Measurements from ENCODE around the gene DIS3L2.
"Not testable (repeated sequence)": the region's sequence is repeated elsewhere in the genome, so short reads cannot be mapped to it uniquely, and the experiment has no call there.

Gene DIS3L2

DNA sequence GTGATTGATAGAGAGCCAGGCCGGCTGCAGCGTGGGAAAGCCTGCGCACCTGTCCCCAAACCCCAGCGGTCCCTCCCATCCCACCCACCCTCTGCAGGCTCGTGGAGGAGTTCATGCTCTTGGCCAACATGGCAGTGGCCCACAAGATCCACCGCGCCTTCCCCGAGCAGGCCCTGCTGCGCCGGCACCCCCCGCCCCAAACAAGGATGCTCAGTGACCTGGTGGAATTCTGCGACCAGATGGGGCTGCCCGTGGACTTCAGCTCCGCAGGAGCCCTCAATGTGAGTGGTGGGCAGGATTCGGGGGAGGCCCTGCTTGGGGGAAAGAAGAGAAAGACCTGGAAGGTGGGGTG is 368.2 kb downstream of the DIS3L2 start:
- TF ChIP-seq, protein P1, sequence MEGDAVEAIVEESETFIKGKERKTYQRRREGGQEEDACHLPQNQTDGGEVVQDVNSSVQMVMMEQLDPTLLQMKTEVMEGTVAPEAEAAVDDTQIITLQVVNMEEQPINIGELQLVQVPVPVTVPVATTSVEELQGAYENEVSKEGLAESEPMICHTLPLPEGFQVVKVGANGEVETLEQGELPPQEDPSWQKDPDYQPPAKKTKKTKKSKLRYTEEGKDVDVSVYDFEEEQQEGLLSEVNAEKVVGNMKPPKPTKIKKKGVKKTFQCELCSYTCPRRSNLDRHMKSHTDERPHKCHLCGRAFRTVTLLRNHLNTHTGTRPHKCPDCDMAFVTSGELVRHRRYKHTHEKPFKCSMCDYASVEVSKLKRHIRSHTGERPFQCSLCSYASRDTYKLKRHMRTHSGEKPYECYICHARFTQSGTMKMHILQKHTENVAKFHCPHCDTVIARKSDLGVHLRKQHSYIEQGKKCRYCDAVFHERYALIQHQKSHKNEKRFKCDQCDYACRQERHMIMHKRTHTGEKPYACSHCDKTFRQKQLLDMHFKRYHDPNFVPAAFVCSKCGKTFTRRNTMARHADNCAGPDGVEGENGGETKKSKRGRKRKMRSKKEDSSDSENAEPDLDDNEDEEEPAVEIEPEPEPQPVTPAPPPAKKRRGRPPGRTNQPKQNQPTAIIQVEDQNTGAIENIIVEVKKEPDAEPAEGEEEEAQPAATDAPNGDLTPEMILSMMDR (IDR thresholded peaks at IDR 0.05; ENCODE audit: low read depth, low read length) = no peak
- DNase-seq (ENCODE audit: low read depth, low spot score) = no peak
- H3K4me3 ChIP-seq (ENCODE audit: low read depth, low read length) = no peak overlapping the region
- in situ Hi-C loops (cut with HindIII; ENCODE audit: low sequenced_read_pairs) = no loop called here

DNA sequence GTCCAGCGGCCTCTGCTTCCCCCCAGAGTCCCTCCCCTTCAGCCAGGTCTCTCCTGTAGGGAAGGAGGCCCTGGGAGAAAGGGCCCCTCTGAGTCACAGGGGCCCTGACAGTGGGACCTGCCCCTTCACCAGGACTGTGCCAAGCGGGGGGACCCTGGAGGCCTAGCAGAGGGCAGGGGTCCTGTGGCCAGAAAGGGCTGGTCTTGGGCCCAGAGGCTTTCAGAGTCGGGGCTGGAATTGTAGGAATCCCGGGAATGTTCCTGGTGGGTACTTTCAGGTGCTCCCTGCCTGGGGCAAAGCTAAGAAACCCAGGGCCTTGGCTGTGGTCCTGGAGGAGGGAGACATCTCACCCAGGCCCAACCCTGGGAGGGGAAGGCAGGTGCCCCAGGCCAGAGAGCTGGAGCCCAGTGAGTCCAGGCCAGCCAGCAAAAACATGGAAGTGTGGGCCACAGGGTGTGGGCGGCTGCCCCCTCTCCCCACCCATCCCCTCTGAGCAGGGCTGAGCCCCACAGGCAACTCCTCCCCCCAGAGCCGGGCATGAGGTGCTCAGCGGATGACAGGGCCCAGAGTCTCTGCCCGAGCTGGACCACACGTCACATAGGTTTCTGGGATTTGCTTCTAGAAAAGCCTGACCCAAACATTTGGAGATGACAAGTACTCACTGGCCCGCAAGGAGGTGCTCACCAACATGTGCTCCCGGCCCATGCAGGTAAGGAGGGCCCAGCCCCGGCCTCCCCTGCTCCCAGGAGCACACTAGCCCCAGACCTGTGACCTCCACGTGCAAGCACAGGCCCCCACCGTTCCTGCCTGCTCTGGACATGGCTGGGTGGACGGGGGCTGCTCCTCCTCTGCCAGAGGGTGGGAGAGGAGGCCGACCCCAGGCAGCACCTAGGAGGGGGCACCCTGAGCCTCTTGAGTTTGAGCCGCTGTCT is 368.8 kb downstream of the DIS3L2 start:
- in situ Hi-C loops (cut with HindIII; ENCODE audit: low sequenced_read_pairs) = no loop called here
- no peak for DNase-seq (ENCODE audit: low read depth, low spot score)
- H3K4me3 ChIP-seq (ENCODE audit: low read depth, low read length) = no peak overlapping the region
- TF ChIP-seq, protein P1 (IDR thresholded peaks at IDR 0.05; ENCODE audit: low read depth, low read length) = no peak

GRCh38 chr2:232331061-232331460 is 369.5 kb downstream of the DIS3L2 start:
- in situ Hi-C loops (cut with HindIII; ENCODE audit: low sequenced_read_pairs); H3K4me3 ChIP-seq (ENCODE audit: low read depth, low read length); DNase-seq (ENCODE audit: low read depth, low spot score): not testable (repeated sequence)

DNA sequence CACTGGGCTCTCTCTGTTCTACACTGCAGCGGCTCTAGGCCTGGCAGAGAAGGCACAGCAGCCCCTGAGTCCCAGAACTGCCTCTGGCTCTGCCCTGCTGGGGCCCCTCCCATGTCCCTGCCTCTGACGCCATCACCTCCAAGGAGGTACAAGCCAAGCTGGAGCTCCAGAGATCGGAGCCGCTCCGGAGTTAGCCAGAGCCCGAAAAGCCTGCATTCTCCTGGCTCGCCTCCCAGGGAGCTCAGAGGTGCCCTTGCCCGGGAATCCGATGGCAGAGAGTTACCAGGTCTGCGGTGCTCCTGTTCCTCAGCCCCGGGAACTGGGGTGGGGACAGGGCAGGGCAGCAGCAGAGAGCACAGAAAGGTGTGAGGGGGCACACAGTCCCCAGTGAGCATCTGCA is 370.1 kb downstream of the DIS3L2 start:
- H3K4me3 ChIP-seq (ENCODE audit: low read depth, low read length); in situ Hi-C loops (cut with HindIII; ENCODE audit: low sequenced_read_pairs); DNase-seq (ENCODE audit: low read depth, low spot score): not testable (repeated sequence)

DNA sequence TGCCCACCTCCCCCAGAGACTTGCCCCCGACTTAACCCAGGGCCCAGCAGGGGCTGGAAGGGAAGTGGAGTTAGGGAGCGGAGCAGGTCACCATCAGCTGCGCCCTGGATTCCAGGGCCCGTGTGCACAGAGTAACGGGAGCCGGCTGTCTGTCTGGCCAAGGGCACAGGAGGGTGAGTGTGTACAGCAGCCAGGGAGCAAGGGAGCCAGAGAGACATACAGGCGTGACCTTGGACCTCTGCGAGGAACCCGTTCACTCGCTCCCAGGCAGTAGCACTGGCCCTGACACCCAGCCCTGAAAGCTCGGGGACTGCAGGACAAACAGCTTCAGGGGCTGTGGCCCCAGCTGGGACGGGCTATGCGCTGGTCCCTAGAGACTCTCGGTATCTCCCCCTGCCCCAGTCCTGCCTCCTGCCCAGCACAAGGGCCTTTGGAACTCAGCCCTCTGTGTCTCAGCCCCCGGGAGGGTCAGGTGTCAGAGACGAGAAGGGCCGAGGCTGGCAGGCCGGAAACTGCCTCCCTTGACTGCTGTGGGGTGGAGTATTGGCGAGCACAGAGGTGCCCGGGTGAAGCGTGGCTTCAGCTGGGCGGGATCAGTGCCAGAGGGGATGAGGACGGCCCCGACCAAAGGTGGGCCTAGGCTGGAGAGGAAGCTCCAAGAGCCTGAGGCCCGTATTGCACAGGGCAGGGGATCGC is 370.9 kb downstream of the DIS3L2 start:
- DNase-seq (ENCODE audit: low read depth, low spot score); H3K4me3 ChIP-seq (ENCODE audit: low read depth, low read length); in situ Hi-C loops (cut with HindIII; ENCODE audit: low sequenced_read_pairs): not testable (repeated sequence)

- in situ Hi-C loops (cut with HindIII; ENCODE audit: low sequenced_read_pairs) = no loop called here
- DNase-seq (ENCODE audit: low read depth, low spot score) = no peak
- TF ChIP-seq, protein P1 (IDR thresholded peaks at IDR 0.05; ENCODE audit: low read depth, low read length) = no peak
- no peak overlapping the region for H3K4me3 ChIP-seq (ENCODE audit: low read depth, low read length)
These were observed 371.4 kb downstream of the DIS3L2 start for GRCh38 chr2:232332940-232333259.

DNA sequence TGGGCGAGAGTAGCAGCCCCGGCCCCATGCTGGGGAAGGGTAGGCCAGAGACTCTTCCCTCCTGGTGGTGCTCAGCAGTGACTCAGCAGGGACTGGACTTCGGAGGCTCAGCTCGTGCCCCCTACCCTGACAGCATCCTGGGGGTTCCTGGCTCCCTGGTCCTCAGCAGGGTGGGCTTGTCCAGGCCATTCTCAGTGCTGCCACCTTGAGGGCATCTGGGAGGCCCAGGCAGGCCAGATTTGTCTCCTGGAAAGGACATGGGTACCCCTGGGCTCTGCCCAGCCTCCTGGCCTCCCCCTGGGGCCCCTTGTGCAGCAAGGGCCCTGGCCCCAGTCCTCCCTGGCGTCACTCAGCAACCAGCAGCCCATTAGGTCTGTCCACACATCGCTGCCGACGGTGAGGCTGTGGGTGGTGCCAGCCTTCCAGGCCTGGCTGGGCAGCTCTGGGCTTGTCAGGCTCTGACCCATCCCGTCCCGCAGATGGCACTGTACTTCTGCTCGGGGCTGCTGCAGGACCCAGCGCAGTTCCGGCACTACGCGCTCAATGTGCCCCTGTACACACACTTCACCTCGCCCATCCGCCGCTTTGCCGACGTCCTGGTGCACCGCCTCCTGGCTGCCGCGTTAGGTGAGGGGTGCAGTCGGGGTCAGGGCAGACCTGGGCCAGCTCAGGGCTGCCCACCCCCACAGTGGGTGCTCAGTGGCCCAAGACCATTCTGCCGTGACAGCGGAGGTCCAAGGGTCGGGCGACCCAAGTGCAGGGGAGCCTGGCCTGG is 372.0 kb downstream of the DIS3L2 start:
- H3K4me3 ChIP-seq (ENCODE audit: low read depth, low read length) = no peak overlapping the region
- in situ Hi-C loops (cut with HindIII; ENCODE audit: low sequenced_read_pairs) = no loop called here
- TF ChIP-seq, protein P1 (IDR thresholded peaks at IDR 0.05; ENCODE audit: low read depth, low read length) = peak; percentile 68
- DNase-seq (ENCODE audit: low read depth, low spot score) = no peak

- in situ Hi-C loops (cut with HindIII; ENCODE audit: low sequenced_read_pairs) = not testable (repeated sequence)
These were observed 372.8 kb downstream of the DIS3L2 start for GRCh38 chr2:232334136-232334884.

DNA sequence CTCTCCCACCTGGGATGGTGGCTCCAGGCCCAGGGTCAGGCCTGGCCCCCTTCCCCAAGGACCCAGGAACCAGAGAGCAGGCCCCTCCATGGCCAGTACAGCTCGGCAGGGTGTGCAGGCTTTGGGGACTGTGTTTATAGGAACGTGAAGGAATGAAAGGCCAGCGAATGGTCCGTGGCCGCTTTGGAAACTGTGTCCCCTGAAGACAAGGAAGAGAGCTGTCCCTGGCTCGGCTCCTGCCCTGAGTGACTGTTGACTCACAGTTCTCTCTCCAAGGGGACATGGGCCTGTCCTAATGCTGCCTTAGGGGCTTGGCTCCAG is 373.3 kb downstream of the DIS3L2 start:
- DNase-seq (ENCODE audit: low read depth, low spot score); in situ Hi-C loops (cut with HindIII; ENCODE audit: low sequenced_read_pairs); H3K4me3 ChIP-seq (ENCODE audit: low read depth, low read length): not testable (repeated sequence)

More at GRCh38 chr2:232334136-232334884, 372.8 kb downstream of the DIS3L2 start:
- not testable (repeated sequence) for DNase-seq (ENCODE audit: low read depth, low spot score); H3K4me3 ChIP-seq (ENCODE audit: low read depth, low read length)
